Brain microvascular endothelial cell (primary cell): ENCODE data around the gene FAM193A.
"Not testable (repeated sequence)": the region's sequence is repeated elsewhere in the genome, so short reads cannot be mapped to it uniquely, and the experiment has no call there.

ENCODE experiments used
- DNase-seq: peaks from one replicate; pipeline ENCODE4 v3.0.0-alpha.2; 2020
- H3K27ac ChIP-seq: fragments of 250-450 bp; sonication (Bioruptor Pico); 2 replicates; pipeline ENCODE4 v1.5.1; 2020; ENCODE audit warnings: mild to moderate bottlenecking, moderate library complexity
- H3K27me3 ChIP-seq: fragments of 250-450 bp; sonication (Bioruptor Pico); replicated peaks from 2 replicates; pipeline ENCODE4 v1.5.1; 2020; ENCODE audit warnings: mild to moderate bottlenecking
- H3K36me3 ChIP-seq: fragments of 250-450 bp; sonication (Bioruptor Pico); replicated peaks from 2 replicates; pipeline ENCODE4 v1.5.1; 2020; ENCODE audit warnings: mild to moderate bottlenecking
- H3K4me3 ChIP-seq: 2 replicates; pipeline ENCODE4 v1.5.1; 2011; ENCODE audit warnings: low read depth, mild to moderate bottlenecking, control low read depth, low read length, moderate library complexity
- CTCF ChIP-seq: IDR thresholded peaks from 2 replicates; pipeline ENCODE4 v1.5.1; 2011; ENCODE audit warnings: low read depth, mild to moderate bottlenecking, moderate library complexity, low read length, control low read depth, inconsistent platforms; ENCODE audit errors: missing control alignments
- in situ Hi-C: cut with HindIII; loops from 2 replicates; pipeline ENCODE4 v1.10.0; 2017; ENCODE audit warnings: low sequenced_read_pairs, low pct_ligation_motif_present

The FAM193A gene

DNA sequence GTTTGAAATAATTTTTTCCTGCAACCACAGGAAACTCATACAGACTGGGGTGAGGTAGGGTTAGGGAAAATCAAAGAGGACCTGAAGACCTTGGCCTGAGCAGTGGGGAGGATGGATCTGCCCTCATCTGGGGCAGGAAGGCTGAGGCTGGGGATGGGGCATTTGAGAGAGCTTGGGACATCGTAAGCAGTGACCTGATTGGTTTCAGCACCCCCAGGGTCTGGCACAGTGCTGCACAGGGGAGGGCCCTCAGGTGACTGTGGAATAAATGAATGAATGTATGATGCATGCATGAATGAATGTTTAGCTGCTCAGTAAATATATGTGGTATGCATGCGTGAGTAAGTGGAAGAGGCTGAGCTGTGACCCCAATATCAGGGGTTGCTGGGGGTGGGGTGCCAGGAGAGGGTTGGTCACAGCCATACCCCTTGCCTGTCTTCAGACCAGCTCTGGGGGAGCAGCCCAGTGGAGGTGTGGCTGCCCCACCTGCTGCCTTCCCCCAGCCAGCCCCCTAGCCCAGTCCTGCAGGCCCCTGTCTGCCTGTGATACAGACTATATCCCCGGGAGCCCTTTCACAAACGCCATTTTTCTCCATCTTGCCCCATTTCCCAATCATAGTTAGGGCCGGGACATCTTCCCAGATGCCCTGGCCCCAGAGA, 230.7 kb downstream of the FAM193A start:
- TF ChIP-seq CTCF, result no peak
- H3K4me3 ChIP-seq, result no peak overlapping the region
- H3K36me3 ChIP-seq, result no peaks in the 10 kb centered on the region
- H3K27me3 ChIP-seq, result no peaks in the 10 kb centered on the region
- in situ Hi-C loops, result no loop called here
- no peak for DNase-seq
- no peak overlapping the region for H3K27ac ChIP-seq

GRCh38 chr4:2767705-2768074, 231.2 kb downstream of the FAM193A start:
- DNase-seq, result no peak
- Histone ChIP-seq H3K27me3 (no peaks in the 10 kb centered on the region), H3K36me3 (no peaks in the 10 kb centered on the region), H3K27ac (no peak overlapping the region), H3K4me3 (no peak overlapping the region)
- no peak for TF ChIP-seq CTCF
- in situ Hi-C loops, result no loop called here

DNA sequence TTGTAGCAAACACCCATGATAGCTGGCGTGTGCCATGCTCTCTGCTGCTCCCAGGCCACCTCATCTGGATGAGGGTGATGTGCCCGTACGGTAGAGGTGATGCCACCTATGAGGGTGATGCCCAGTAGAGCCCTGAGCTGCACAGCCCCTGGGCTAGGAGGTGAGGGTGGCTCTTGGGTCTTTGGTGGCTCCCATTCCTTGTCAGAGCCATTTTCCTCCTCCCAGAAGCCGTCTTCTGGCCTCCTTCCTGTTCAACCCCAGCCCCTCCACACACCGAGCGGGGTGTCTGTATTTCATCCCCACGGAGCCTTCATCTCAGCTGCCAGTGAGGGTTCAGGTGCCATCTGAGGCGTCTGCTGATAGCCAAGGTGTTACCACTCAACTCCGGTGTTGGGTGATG, 231.7 kb downstream of the FAM193A start:
- Histone ChIP-seq H3K27ac (no peak overlapping the region), H3K27me3 (no peaks in the 10 kb centered on the region), H3K36me3 (no peaks in the 10 kb centered on the region), H3K4me3 (no peak overlapping the region)
- in situ Hi-C loops, result no loop called here
- TF ChIP-seq CTCF, result no peak
- DNase-seq, result no peak

GRCh38 chr4:2768921-2769336, 232.5 kb downstream of the FAM193A start:
- no peak for DNase-seq
- Histone ChIP-seq H3K27ac (no peak overlapping the region), H3K36me3 (no peaks in the 10 kb centered on the region), H3K27me3 (no peaks in the 10 kb centered on the region), H3K4me3 (no peak overlapping the region)
- no peak for TF ChIP-seq CTCF
- in situ Hi-C loops, result no loop called here

DNA sequence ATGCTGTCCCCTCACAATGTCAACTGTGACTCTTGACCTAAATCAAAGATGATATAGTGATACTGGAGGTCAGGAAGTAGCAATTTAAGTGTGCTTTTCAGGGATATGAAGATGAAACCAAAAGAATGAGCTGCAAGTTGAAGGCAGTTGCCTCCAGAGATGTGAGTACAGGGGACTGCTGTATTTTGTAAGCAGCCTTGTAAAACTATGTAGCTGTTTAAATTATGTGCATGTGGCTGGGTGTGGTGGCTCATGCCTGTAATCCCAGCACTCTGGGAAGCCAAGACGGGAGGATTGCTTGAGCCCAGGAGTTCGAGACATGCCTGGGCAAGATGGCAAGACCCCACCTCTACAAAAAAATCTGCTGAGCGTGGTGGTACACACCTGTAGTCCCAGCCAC, 234.8 kb downstream of the FAM193A start:
- no peak for TF ChIP-seq CTCF
- Histone ChIP-seq H3K27ac (no peak overlapping the region), H3K4me3 (no peak overlapping the region), H3K27me3 (no peaks in the 10 kb centered on the region), H3K36me3 (no peaks in the 10 kb centered on the region)
- in situ Hi-C loops, result no loop called here
- no peak for DNase-seq

DNA sequence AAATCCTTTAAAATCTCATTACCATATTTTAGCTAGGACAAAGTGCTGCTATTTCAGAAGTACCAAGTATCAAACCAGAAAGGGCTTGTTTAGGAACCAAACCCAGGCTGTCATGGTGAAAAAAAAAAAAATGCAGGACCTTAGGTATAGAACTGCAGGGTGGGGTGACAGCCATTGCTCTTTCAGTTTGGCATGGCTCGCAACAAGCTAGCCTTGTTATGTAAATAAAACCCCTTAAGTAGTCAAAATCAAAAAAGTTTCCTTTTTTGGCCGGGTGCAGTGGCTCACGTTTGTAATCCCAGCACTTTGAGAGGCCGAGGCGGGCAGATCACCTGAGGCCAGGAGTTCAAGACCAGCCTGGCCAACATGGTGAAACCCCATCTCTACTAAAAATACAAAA, 244.2 kb downstream of the FAM193A start:
- H3K27ac ChIP-seq, H3K27me3 ChIP-seq, H3K36me3 ChIP-seq, DNase-seq, H3K4me3 ChIP-seq, in situ Hi-C loops: not testable (repeated sequence)
